Peyer's patch (tissue), 4 donors: ENCODE results near the gene SLC44A2. TPM values are rescaled to one million over a fixed set of nuclear protein-coding genes. Genes with fewer than 3 reads are reported as not detected.

Experiments
- DNase-seq, 3 donors: peaks; one replicate each; pipeline ENCODE4 v3.0.0-alpha.2; 2017 to 2019
- H3K27ac ChIP-seq, 4 donors: fragments of 200-600 bp; sonication (generic); one replicate each; pipeline ENCODE4 v1.5.1; 2016 to 2019
- H3K27me3 ChIP-seq, 2 donors: fragments of 200-600 bp; sonication (generic); one replicate each; pipeline ENCODE4 v1.5.1; 2019
- H3K36me3 ChIP-seq, 3 donors: fragments of 200-600 bp; sonication (generic); one replicate each; pipeline ENCODE4 v1.5.1; 2016 to 2019
- H3K4me1 ChIP-seq, 4 donors: fragments of 200-600 bp; sonication (generic); one replicate each; pipeline ENCODE4 v1.5.1; 2016 to 2019
- H3K4me3 ChIP-seq, 4 donors: fragments of 200-600 bp; sonication (generic); 1 replicate in 3 of 4; 2 replicates in 1 of 4; pipeline ENCODE4 v1.5.1; 2016 to 2019; ENCODE audit warnings: mild to moderate bottlenecking in 1 of 4
- H3K9me3 ChIP-seq, 4 donors: fragments of 200-600 bp; sonication (generic); one replicate each; pipeline ENCODE4 v1.5.1; 2016 to 2019; ENCODE audit warnings: mild to moderate bottlenecking in 1 of 4
- CTCF ChIP-seq, 6 experiments: fragments of 450-650 bp in 4 of 6; fragments of 200-600 bp in 2 of 6; sonication (generic) in 1 of 6; IDR thresholded peaks; one replicate each; pipeline ENCODE4 v1.5.1; 2017 to 2019; ENCODE audit warnings: antibody characterized with exemption in 6 of 6, mild to moderate bottlenecking in 3 of 6, moderate library complexity in 1 of 6
- POLR2A ChIP-seq, 2 donors: fragments of 450-650 bp; IDR thresholded peaks; one replicate each; pipeline ENCODE4 v1.5.1; 2017; ENCODE audit warnings: antibody characterized with exemption in 2 of 2, mild to moderate bottlenecking in 2 of 2, moderate library complexity in 2 of 2
- total RNA-seq, 4 donors: library from RNA; depleted of rRNA; stranded (reverse); fragments of >200 nt; gene quantifications; one replicate each; pipeline ENCODE4 v1.1.0, GENCODE V29; 2016

The SLC44A2 gene
- total RNA-seq, 4 donors from 2014 or later: 24.2 to 81.7 (median 57.6) TPM

GRCh38 chr19:10640361-10640760, 15.0 kb downstream of the SLC44A2 start:
- peak in 2 of 3 donors; percentile 74 to 76 for DNase-seq
- no peak overlapping the region for H3K4me3 ChIP-seq
- no peak for TF ChIP-seq CTCF (IDR thresholded peaks at IDR 0.05)
- no peak for TF ChIP-seq POLR2A (IDR thresholded peaks at IDR 0.05)
- H3K4me1 ChIP-seq: peaks cover 0 to 33% (median 7%) of the 10 kb centered on the region in 4 donors
- H3K36me3 ChIP-seq: peaks cover 0 to 71% (median 0%) of the 10 kb centered on the region in 3 donors
- H3K27ac ChIP-seq: peak overlapping the region in 2 of 4 donors; percentile 15 to 39
- H3K27me3 ChIP-seq: no peaks in the 10 kb centered on the region
- H3K9me3 ChIP-seq: no peaks in the 10 kb centered on the region

- Histone ChIP-seq H3K27ac (no peak overlapping the region), H3K4me3 (no peak overlapping the region), H3K4me1 (peaks cover 0 to 33% (median 7%) of the 10 kb centered on the region in 4 donors), H3K9me3 (no peaks in the 10 kb centered on the region), H3K27me3 (no peaks in the 10 kb centered on the region), H3K36me3 (peaks cover 0 to 62% (median 0%) of the 10 kb centered on the region in 3 donors)
- no peak for TF ChIP-seq CTCF (IDR thresholded peaks at IDR 0.05)
- no peak for TF ChIP-seq POLR2A (IDR thresholded peaks at IDR 0.05)
- no peak for DNase-seq
Measured at GRCh38 chr19:10641248-10641647, 15.9 kb downstream of the SLC44A2 start.

GRCh38 chr19:10642473-10643171, 17.3 kb downstream of the SLC44A2 start:
- DNase-seq: no peak

GRCh38 chr19:10643172-10643967, 18.0 kb downstream of the SLC44A2 start:
- H3K36me3 ChIP-seq: peaks cover 0 to 42% (median 0%) of the 10 kb centered on the region in 3 donors
- TF ChIP-seq POLR2A (IDR thresholded peaks at IDR 0.05): no peak
- peak overlapping the region in 3 of 4 donors; percentile 11 to 31 (median 17) for H3K27ac ChIP-seq
- no peaks in the 10 kb centered on the region for H3K27me3 ChIP-seq
- H3K4me3 ChIP-seq: no peak overlapping the region
- DNase-seq: peak in 1 of 3 donors; percentile 53
- no peaks in the 10 kb centered on the region for H3K9me3 ChIP-seq
- H3K4me1 ChIP-seq: peaks cover 0 to 33% (median 7%) of the 10 kb centered on the region in 4 donors

More at GRCh38 chr19:10642473-10643171, 17.3 kb downstream of the SLC44A2 start:
- H3K36me3 ChIP-seq: peaks cover 0 to 50% (median 0%) of the 10 kb centered on the region in 3 donors
- H3K9me3 ChIP-seq: no peaks in the 10 kb centered on the region
- TF ChIP-seq CTCF (IDR thresholded peaks at IDR 0.05) (no peak), POLR2A (IDR thresholded peaks at IDR 0.05) (no peak)
- H3K27me3 ChIP-seq: no peaks in the 10 kb centered on the region
- H3K4me1 ChIP-seq: peaks cover 0 to 33% (median 7%) of the 10 kb centered on the region in 4 donors
- no peak overlapping the region for H3K27ac ChIP-seq
- no peak overlapping the region for H3K4me3 ChIP-seq

GRCh38 chr19:10643968-10644259, 18.6 kb downstream of the SLC44A2 start:
- Histone ChIP-seq H3K9me3 (no peaks in the 10 kb centered on the region), H3K4me3 (no peak overlapping the region), H3K36me3 (peaks cover 0 to 38% (median 0%) of the 10 kb centered on the region in 3 donors), H3K27me3 (no peaks in the 10 kb centered on the region), H3K4me1 (peaks cover 0 to 32% (median 7%) of the 10 kb centered on the region in 4 donors), H3K27ac (peak overlapping the region; percentile 6 to 59 (median 21))
- DNase-seq: no peak
- TF ChIP-seq CTCF (IDR thresholded peaks at IDR 0.05) (no peak), POLR2A (IDR thresholded peaks at IDR 0.05) (no peak)
